PC-3 (cell line): ENCODE measurements around the gene LAMA5.

Experiments
- CTCF ChIP-seq: fragments of 300-600 bp; sonication (generic); conservative IDR thresholded peaks from 2 replicates; pipeline ENCODE4 v1.5.1; 2017; ENCODE audit warnings: antibody characterized with exemption, low read depth, mild to moderate bottlenecking, low read length
- EZH2 ChIP-seq: fragments of 300-600 bp; sonication (generic); IDR thresholded peaks from one replicate; pipeline ENCODE4 v1.6.1; 2017; ENCODE audit warnings: antibody characterized with exemption, mild to moderate bottlenecking, low read length; ENCODE audit not compliant: unreplicated experiment
- EZH2phosphoT487 ChIP-seq: fragments of 300-600 bp; sonication (generic); IDR thresholded peaks from 2 replicates; pipeline ENCODE4 v1.6.1; 2018; ENCODE audit warnings: mild to moderate bottlenecking, antibody characterized with exemption, low read length, borderline replicate concordance

- no peak for TF ChIP-seq CTCF
- TF ChIP-seq EZH2, result no peak
- TF ChIP-seq EZH2phosphoT487, result no peak
Observed at GRCh38 chr20:62314339-62314638, 52.8 kb downstream of the LAMA5 start.
